ENCODE data around the gene ROBO1. TPM values are rescaled to one million over a fixed set of nuclear protein-coding genes. Genes with fewer than 3 reads are reported as not detected.
"Not testable (repeated sequence)": the region's sequence is repeated elsewhere in the genome, so short reads cannot be mapped to it uniquely, and the experiment has no call there.

ROBO1 gene
- total RNA-seq, 3 donors from 2014 or later = 12.7 to 50.7 (median 23.6) TPM

DNA sequence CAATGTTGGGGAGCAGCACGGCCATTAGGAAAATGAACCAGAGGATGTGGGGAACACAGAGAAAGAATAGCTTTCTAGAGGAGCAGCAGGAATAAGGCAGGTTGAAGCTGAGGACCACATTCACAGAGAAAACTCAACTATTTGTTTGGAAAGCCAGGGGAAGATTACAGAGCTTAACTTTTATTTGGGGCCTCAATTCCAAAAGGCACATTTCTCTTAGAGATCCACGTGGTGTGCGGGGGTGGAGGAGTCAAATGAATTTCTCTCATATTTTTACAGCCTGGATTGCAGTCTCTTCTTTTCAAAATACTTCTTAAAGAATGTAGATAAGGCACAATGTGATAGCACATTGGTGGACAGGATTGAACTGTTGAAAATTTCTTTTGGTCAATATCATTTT, 253.7 kb downstream of the ROBO1 start:
- TF ChIP-seq, protein P1, sequence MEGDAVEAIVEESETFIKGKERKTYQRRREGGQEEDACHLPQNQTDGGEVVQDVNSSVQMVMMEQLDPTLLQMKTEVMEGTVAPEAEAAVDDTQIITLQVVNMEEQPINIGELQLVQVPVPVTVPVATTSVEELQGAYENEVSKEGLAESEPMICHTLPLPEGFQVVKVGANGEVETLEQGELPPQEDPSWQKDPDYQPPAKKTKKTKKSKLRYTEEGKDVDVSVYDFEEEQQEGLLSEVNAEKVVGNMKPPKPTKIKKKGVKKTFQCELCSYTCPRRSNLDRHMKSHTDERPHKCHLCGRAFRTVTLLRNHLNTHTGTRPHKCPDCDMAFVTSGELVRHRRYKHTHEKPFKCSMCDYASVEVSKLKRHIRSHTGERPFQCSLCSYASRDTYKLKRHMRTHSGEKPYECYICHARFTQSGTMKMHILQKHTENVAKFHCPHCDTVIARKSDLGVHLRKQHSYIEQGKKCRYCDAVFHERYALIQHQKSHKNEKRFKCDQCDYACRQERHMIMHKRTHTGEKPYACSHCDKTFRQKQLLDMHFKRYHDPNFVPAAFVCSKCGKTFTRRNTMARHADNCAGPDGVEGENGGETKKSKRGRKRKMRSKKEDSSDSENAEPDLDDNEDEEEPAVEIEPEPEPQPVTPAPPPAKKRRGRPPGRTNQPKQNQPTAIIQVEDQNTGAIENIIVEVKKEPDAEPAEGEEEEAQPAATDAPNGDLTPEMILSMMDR (IDR thresholded peaks at IDR 0.05) = no peak
- TF ChIP-seq POLR2A (IDR thresholded peaks at IDR 0.05) = no peak
- TF ChIP-seq POLR2AphosphoS5 (IDR thresholded peaks at IDR 0.05) = no peak
- intact Hi-C loops (cut with DNase I; ENCODE audit: low total_unique reads) = no loop called here
- Histone ChIP-seq H3K36me3 (no peaks in the 10 kb centered on the region), H3K4me3 (no peak overlapping the region), H3K4me1 (no peaks in the 10 kb centered on the region), H3K27me3 (no peaks in the 10 kb centered on the region), H3K27ac (no peak overlapping the region), H3K9me3 (no peaks in the 10 kb centered on the region)
- no peak for DNase-seq (ENCODE audit: low spot score in 2 of 2)

DNA sequence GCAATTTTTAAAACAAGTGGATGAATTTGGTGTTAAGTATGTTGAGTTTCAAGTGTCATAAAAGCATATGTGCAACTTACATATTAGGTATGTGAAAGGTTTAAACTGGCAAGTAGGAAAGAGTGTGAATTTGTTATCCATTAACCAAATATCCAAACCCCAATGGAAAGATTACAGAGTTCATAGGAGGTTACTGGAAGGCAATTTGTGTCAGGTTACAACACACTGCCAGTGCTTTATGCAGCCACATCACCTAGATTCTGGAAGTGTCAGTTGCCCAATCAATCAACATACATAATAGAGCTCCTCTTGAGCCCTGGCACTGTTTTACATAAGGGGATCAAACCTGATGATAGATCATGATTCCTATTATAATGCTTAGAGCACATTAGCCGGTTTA, 261.0 kb downstream of the ROBO1 start:
- H3K9me3 ChIP-seq = no peaks in the 10 kb centered on the region
- no peak for DNase-seq (ENCODE audit: low spot score in 2 of 2)
- no peaks in the 10 kb centered on the region for H3K27me3 ChIP-seq
- H3K4me3 ChIP-seq = no peak overlapping the region
- intact Hi-C loops (cut with DNase I; ENCODE audit: low total_unique reads) = no loop called here
- H3K4me1 ChIP-seq = no peaks in the 10 kb centered on the region
- no peak overlapping the region for H3K27ac ChIP-seq
- H3K36me3 ChIP-seq = no peaks in the 10 kb centered on the region
- TF ChIP-seq, protein P1 (IDR thresholded peaks at IDR 0.05) = no peak
- TF ChIP-seq POLR2A (IDR thresholded peaks at IDR 0.05) (no peak), POLR2AphosphoS5 (IDR thresholded peaks at IDR 0.05) (no peak)

DNA sequence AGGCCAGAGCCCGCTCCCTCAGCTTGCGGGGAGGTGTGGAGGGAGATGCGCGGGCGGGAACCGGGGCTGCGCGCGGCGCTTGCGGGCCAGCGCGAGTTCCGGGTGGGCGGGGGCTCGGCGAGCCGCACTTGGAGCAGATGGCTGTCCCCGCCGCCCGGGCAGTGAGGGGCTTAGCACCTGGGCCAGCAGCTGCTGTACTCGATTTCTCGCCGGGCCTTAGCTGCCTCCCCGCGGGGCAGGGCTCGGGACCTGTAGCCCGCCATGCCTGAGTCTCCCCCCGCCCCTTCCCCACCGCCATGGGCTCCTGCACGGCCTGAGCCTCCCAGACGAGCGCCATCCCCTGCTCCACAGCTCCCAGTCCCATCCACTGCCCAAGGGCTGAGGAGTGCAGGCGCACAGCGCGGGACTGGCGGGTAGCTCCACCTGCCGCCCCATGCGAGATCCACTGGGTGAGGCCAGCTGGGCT, 265.5 kb downstream of the ROBO1 start:
- DNase-seq (ENCODE audit: low spot score in 2 of 2); H3K9me3 ChIP-seq; H3K27me3 ChIP-seq; H3K4me1 ChIP-seq; H3K27ac ChIP-seq; H3K36me3 ChIP-seq; intact Hi-C loops (cut with DNase I; ENCODE audit: low total_unique reads); H3K4me3 ChIP-seq: not testable (repeated sequence)

DNA sequence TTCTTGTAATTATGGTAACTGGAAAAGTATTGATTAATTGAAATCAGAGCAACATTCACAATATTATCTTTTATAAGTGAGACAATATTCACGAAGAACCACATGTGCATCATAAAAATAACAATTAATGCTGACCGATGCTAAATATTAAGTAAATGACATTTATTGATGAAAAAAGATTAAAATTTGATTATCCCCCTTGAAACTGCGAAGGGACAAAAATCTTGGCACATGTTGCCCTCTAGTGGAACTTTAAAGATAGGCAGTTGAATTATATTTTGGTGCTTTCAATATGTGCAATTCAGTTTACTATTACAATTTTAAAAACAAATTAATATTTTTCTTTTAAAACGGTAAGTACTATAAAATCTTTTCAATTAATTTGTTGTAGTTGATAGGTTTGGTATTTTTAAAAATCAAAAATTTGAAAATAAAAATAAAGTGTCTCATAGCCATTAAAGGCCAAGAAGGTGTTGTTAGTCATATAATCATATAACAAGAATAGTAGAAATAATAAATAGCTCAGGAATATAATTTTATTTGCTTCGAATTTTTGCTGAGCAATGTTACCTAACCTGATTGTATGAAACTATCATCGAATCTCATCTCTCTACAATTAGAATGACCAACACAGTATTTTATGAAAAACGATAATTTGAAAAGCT, 270.2 kb downstream of the ROBO1 start:
- DNase-seq (ENCODE audit: low spot score in 2 of 2) = no peak
- intact Hi-C loops (cut with DNase I; ENCODE audit: low total_unique reads) = no loop called here
- H3K4me3 ChIP-seq = no peak overlapping the region
- no peaks in the 10 kb centered on the region for H3K36me3 ChIP-seq
- H3K9me3 ChIP-seq = no peaks in the 10 kb centered on the region
- TF ChIP-seq, protein P1 (IDR thresholded peaks at IDR 0.05) = peak; percentile 28 to 41 (median 34)
- no peak for TF ChIP-seq POLR2AphosphoS5 (IDR thresholded peaks at IDR 0.05)
- no peak overlapping the region for H3K27ac ChIP-seq
- no peaks in the 10 kb centered on the region for H3K4me1 ChIP-seq
- H3K27me3 ChIP-seq = no peaks in the 10 kb centered on the region

DNA sequence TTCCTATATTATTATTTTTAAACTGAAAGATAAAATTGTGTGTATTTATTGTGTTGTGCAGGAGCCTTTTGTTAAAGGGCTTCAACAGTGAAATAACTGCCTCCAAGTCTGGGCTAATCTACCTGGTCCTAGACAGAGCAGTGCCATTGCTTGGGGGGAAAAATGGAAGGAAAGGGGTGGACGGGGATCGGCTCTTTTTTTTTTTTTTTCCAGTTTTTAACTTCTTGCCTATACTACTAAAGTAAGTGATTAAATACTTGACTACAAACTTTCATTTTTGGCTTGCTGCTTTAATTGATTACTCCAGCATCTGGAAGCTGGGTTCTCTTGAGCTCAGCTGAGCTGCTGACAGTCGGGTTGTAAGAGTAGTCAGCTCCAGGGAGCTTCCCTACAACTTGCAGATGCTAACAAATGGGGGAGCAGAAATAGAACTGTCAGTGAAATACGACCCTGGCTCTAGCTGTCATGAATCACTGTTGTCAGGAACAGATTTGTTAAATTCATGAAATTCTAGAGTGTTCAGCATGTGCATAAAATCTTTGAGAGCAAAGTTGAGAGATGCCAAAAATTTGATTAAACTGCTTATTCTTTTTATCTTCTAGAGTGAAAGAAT, 276.7 kb downstream of the ROBO1 start:
- intact Hi-C loops (cut with DNase I; ENCODE audit: low total_unique reads) = no loop called here
- H3K9me3 ChIP-seq = no peaks in the 10 kb centered on the region
- H3K36me3 ChIP-seq = no peaks in the 10 kb centered on the region
- H3K27ac ChIP-seq = no peak overlapping the region
- no peaks in the 10 kb centered on the region for H3K4me1 ChIP-seq
- no peak for DNase-seq (ENCODE audit: low spot score in 2 of 2)
- H3K27me3 ChIP-seq = no peaks in the 10 kb centered on the region
- TF ChIP-seq, protein P1 (IDR thresholded peaks at IDR 0.05) = no peak
- TF ChIP-seq POLR2A (IDR thresholded peaks at IDR 0.05) (no peak), POLR2AphosphoS5 (IDR thresholded peaks at IDR 0.05) (no peak)
- no peak overlapping the region for H3K4me3 ChIP-seq
